DND-41 (cell line): ENCODE measurements around the gene RAET1E.
"Not testable (repeated sequence)": the region's sequence is repeated elsewhere in the genome, so short reads cannot be mapped to it uniquely, and the experiment has no call there.

Experiments used
- ATAC-seq: fragments of 200-7000 bp; cut with Tn5 transposase; 3 replicates; pipeline ENCODE4 v1.9.1; 2021; ENCODE audit warnings: low read depth; ENCODE audit not compliant: insufficient read depth
- DNase-seq: peaks from one replicate; pipeline ENCODE4 v3.0.0-alpha.2; 2020
- H2AFZ ChIP-seq: 2 replicates; pipeline ENCODE4 v1.6.0; 2012; ENCODE audit warnings: low read depth, low read length
- H3K27ac ChIP-seq: 2 replicates; pipeline ENCODE4 v1.5.1; 2012; ENCODE audit warnings: low read length, inconsistent platforms
- H3K27me3 ChIP-seq: fragments of 200-600 bp; sonication (generic); 2 replicates; pipeline ENCODE4 v1.6.0; 2012; ENCODE audit warnings: low read length, mild to moderate bottlenecking, inconsistent platforms; ENCODE audit not compliant: insufficient read depth, poor library complexity
- H3K36me3 ChIP-seq: 2 replicates; pipeline ENCODE4 v1.5.1; 2012; ENCODE audit warnings: low read length, inconsistent platforms; ENCODE audit not compliant: insufficient read depth
- H3K4me1 ChIP-seq: 2 replicates; pipeline ENCODE4 v1.5.1; 2012; ENCODE audit warnings: mild to moderate bottlenecking, low read length; ENCODE audit not compliant: insufficient read depth
- H3K4me2 ChIP-seq: 2 replicates; pipeline ENCODE4 v1.6.0; 2012; ENCODE audit warnings: mild to moderate bottlenecking, moderate library complexity, low read length, inconsistent platforms; ENCODE audit not compliant: insufficient read depth
- H3K4me3 ChIP-seq, 2 experiments: fragments of 200-600 bp in 1 of 2; shearing (Covaris generic) in 1 of 2; 2 replicates each; pipeline ENCODE4 v1.5.1; 2012 to 2016; ENCODE audit warnings: inconsistent platforms in 2 of 2, low read length in 2 of 2, mild to moderate bottlenecking in 2 of 2, low read depth in 1 of 2, moderate library complexity in 1 of 2
- H3K79me2 ChIP-seq: 2 replicates; pipeline ENCODE4 v1.6.0; 2012; ENCODE audit warnings: low read length, inconsistent platforms; ENCODE audit not compliant: insufficient read depth
- H3K9ac ChIP-seq: 2 replicates; pipeline ENCODE4 v1.6.0; 2012; ENCODE audit warnings: low read depth, mild to moderate bottlenecking, inconsistent platforms, low read length, moderate library complexity
- H3K9me3 ChIP-seq: 2 replicates; pipeline ENCODE4 v1.5.1; 2012; ENCODE audit warnings: low read length, moderate library complexity, mild to moderate bottlenecking, inconsistent platforms; ENCODE audit not compliant: insufficient read depth, severe bottlenecking
- H4K20me1 ChIP-seq: 2 replicates; pipeline ENCODE4 v1.6.0; 2012; ENCODE audit warnings: low read length; ENCODE audit not compliant: insufficient read depth
- EZH2 ChIP-seq: IDR thresholded peaks from 3 replicates; pipeline ENCODE4 v1.6.1; 2012; ENCODE audit warnings: borderline replicate concordance, low read depth, mild to moderate bottlenecking, moderate library complexity, low read length, inconsistent platforms; ENCODE audit not compliant: severe bottlenecking
- TF ChIP-seq, protein P1 (sequence below): IDR thresholded peaks from 2 replicates; pipeline ENCODE4 v1.5.1; 2012; ENCODE audit warnings: borderline replicate concordance, low read length, moderate library complexity, mild to moderate bottlenecking; ENCODE audit not compliant: poor library complexity, severe bottlenecking; ENCODE audit errors: extremely low read depth

Gene RAET1E

GRCh38 chr6:149897855-149898744 is at the start of gene RAET1E:
Gene RAET1E (minus strand): TSS chr6:149898113. CDS start chr6:149890901, 7,212 bp downstream.
- H3K4me2 ChIP-seq = no peak within 1 kb of the TSS

GRCh38 chr6:149947533-149947932 is 49.6 kb upstream of the RAET1E start:
- not testable (repeated sequence) for ATAC-seq, H3K79me2 ChIP-seq, DNase-seq, H3K36me3 ChIP-seq, H3K27me3 ChIP-seq, H3K4me1 ChIP-seq, H2AFZ ChIP-seq, H3K9me3 ChIP-seq, H3K9ac ChIP-seq, H3K4me3 ChIP-seq, H4K20me1 ChIP-seq, H3K4me2 ChIP-seq, H3K27ac ChIP-seq

More at GRCh38 chr6:149897855-149898744, at the start of gene RAET1E:
- Histone ChIP-seq H3K4me1 (no peaks in the 10 kb centered on the region), H3K27me3 (no peaks in the 10 kb centered on the region), H3K9me3 (no peaks in the 10 kb centered on the region), H2AFZ (no peak within 1 kb of the TSS), H3K9ac (no peak within 1 kb of the TSS), H3K27ac (no peak within 1 kb of the TSS), H3K79me2 (no peaks in the 10 kb centered on the region), H3K4me3 (no peak within 1 kb of the TSS), H3K36me3 (no peaks in the 10 kb centered on the region), H4K20me1 (no peaks in the 10 kb centered on the region)
- ATAC-seq = no peak; the same call in 2 of the 3 replicates
- no peak for TF ChIP-seq EZH2
- TF ChIP-seq, protein P1, sequence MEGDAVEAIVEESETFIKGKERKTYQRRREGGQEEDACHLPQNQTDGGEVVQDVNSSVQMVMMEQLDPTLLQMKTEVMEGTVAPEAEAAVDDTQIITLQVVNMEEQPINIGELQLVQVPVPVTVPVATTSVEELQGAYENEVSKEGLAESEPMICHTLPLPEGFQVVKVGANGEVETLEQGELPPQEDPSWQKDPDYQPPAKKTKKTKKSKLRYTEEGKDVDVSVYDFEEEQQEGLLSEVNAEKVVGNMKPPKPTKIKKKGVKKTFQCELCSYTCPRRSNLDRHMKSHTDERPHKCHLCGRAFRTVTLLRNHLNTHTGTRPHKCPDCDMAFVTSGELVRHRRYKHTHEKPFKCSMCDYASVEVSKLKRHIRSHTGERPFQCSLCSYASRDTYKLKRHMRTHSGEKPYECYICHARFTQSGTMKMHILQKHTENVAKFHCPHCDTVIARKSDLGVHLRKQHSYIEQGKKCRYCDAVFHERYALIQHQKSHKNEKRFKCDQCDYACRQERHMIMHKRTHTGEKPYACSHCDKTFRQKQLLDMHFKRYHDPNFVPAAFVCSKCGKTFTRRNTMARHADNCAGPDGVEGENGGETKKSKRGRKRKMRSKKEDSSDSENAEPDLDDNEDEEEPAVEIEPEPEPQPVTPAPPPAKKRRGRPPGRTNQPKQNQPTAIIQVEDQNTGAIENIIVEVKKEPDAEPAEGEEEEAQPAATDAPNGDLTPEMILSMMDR = peak; percentile 30
- DNase-seq = no peak

DNA sequence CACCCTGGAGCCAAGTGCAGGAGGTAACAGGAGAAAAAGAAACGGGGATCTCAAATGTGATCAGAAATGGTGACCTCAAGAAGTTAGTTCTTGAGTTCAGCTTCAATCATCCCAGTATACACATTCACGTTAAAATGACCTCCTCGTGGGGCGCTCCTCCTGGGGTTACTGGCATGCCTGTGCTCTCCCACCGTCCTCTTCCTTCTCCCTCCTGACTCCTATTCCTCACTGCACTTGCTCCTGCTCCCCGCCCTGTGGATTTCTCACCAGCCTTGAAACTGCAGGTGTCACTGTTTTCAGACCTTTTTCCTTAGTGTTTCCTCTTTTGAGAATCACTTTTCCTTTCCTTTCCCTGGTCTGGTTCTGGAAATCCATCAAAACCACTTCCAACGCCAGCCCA is 48.7 kb upstream of the RAET1E start:
- not testable (repeated sequence) for H2AFZ ChIP-seq, H3K79me2 ChIP-seq, H3K36me3 ChIP-seq, H3K4me1 ChIP-seq, H3K9ac ChIP-seq, DNase-seq, H3K9me3 ChIP-seq, H4K20me1 ChIP-seq, H3K4me3 ChIP-seq, ATAC-seq, H3K27ac ChIP-seq, H3K4me2 ChIP-seq, H3K27me3 ChIP-seq

DNA sequence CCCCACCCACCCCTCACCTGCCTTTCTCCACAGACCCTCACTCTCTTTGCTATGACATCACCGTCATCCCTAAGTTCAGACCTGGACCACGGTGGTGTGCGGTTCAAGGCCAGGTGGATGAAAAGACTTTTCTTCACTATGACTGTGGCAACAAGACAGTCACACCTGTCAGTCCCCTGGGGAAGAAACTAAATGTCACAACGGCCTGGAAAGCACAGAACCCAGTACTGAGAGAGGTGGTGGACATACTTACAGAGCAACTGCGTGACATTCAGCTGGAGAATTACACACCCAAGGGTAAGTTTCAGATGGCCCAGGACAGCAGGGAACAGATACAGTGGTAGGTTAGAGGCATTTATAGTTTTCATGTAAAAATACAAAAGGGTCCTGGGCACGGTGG is 47.4 kb upstream of the RAET1E start:
- H3K9ac ChIP-seq, H3K27me3 ChIP-seq, H3K9me3 ChIP-seq, H3K79me2 ChIP-seq, H3K27ac ChIP-seq, ATAC-seq, H3K4me2 ChIP-seq, DNase-seq, H3K36me3 ChIP-seq, H2AFZ ChIP-seq, H4K20me1 ChIP-seq, H3K4me3 ChIP-seq: not testable (repeated sequence)
- H3K4me1 ChIP-seq = peaks cover 12% of the 10 kb centered on the region

GRCh38 chr6:149943321-149943720 is 45.4 kb upstream of the RAET1E start:
- not testable (repeated sequence) for H3K27ac ChIP-seq, H3K36me3 ChIP-seq, H3K4me3 ChIP-seq, ATAC-seq, DNase-seq, H4K20me1 ChIP-seq, H3K79me2 ChIP-seq, H3K9me3 ChIP-seq, H3K9ac ChIP-seq, H2AFZ ChIP-seq
- H3K4me1 ChIP-seq = peaks cover 12% of the 10 kb centered on the region
- H3K4me2 ChIP-seq = 0 out of 2 replicates have a peak overlapping the region, but pooled peaks have one; percentile 90
- peaks cover 24% of the 10 kb centered on the region for H3K27me3 ChIP-seq
